Activated CD4-positive, alpha-beta memory T cell treated with anti-CD3 and anti-CD28 coated beads, Interleukin-2, amount 10 ng/mL, durations not matched to agents 7 days and 5 days (primary cell): Measurements from ENCODE around the gene BMF. TPM values are rescaled to one million over a fixed set of nuclear protein-coding genes. Genes with fewer than 3 reads are reported as not detected.
A peak's percentile ranks its signal among the peaks of the same experiment; 100 is the strongest.

Experiments
- CTCF ChIA-PET: fragments of 350-600 bp; sonication (Branson Sonifier 250); formaldehyde crosslinking; loops from one replicate; lab custom pipeline; 2021; ENCODE audit warnings: antibody characterized with exemption, inconsistent platforms; lab: Charles Lee
- POLR2A ChIA-PET: fragments of 350-600 bp; sonication (Branson Sonifier 250); formaldehyde crosslinking; loops from one replicate; lab custom pipeline; 2021; ENCODE audit warnings: antibody characterized with exemption; lab: Charles Lee
- DNase-seq: peaks from one replicate; pipeline ENCODE4 v3.0.0-alpha.2; 2020
- H3K27ac Mint-ChIP-seq: one replicate; pipeline ENCODE4 v1.8.0; 2021; ENCODE audit warnings: mild to moderate bottlenecking, mixed read lengths
- H3K27me3 Mint-ChIP-seq: one replicate; pipeline ENCODE4 v1.8.0; 2021; ENCODE audit warnings: mixed read lengths
- H3K36me3 Mint-ChIP-seq: one replicate; pipeline ENCODE4 v1.8.0; 2021; ENCODE audit warnings: low read depth, mixed read lengths
- H3K4me1 Mint-ChIP-seq: one replicate; pipeline ENCODE4 v1.8.0; 2021; ENCODE audit warnings: mixed read lengths
- H3K4me3 Mint-ChIP-seq: one replicate; pipeline ENCODE4 v1.8.0; 2021; ENCODE audit warnings: mild to moderate bottlenecking, mixed read lengths
- H3K9me3 Mint-ChIP-seq: one replicate; pipeline ENCODE4 v1.8.0; 2021; ENCODE audit warnings: mixed read lengths
- total RNA-seq, 2 experiments: library from RNA; stranded (reverse); gene quantifications; one replicate each; pipeline ENCODE4 v1.2.3, GENCODE V29; 2021

Gene BMF
- total RNA-seq, 2 experiments from 2014 or later: 25.7 to 30.2 TPM

DNA sequence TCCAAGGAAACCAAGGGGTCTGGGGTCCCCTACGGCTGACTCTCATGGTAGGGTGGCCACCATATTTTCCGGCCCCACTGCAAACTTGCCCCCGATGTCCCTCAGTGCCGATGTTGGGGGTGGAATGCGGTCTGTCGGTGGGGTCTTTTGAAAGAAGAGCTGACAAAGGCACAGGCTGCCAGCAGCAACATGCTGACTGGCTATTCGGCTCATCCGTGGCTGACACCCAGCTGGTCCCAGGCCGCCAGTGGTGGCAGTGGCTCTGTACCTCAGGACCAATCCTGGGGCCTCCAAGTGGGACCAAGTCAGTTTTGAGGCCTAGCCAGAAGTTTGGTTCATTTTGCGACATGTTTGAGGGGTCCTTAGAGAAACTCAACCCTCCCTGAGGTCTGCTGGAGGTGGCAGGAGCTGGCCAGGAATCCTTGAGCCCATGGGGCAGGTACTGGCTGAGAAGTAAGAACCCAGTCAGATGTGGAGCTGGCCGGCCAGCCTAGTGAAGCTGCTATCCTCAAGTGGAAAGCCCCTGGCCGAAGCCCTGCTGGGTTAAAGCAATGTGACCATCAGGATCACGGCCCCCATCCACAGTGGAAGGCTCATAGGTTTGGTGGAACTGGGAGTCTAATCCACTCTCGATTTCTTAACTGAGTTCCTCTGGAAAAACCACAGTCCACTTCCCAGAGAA lies 17.8 kb downstream of the BMF start:
- peaks cover 2% of the 10 kb centered on the region for H3K27me3 Mint-ChIP-seq
- H3K9me3 Mint-ChIP-seq: no peaks in the 10 kb centered on the region
- POLR2A ChIA-PET: interaction anchor here (1.5 kb wide), 1 partner anchor 8 kb away, joined by 4 read pairs; no protein-coding TSS in a partner anchor
- H3K36me3 Mint-ChIP-seq: peaks cover 4% of the 10 kb centered on the region
- peaks cover 24% of the 10 kb centered on the region for H3K4me1 Mint-ChIP-seq
- H3K27ac Mint-ChIP-seq: no peak overlapping the region
- CTCF ChIA-PET: interaction anchor here (1.0 kb wide), 1 partner anchor 14 kb away, joined by 3 read pairs; no protein-coding TSS in a partner anchor
- H3K4me3 Mint-ChIP-seq: no peak overlapping the region
- no peak for DNase-seq

DNA sequence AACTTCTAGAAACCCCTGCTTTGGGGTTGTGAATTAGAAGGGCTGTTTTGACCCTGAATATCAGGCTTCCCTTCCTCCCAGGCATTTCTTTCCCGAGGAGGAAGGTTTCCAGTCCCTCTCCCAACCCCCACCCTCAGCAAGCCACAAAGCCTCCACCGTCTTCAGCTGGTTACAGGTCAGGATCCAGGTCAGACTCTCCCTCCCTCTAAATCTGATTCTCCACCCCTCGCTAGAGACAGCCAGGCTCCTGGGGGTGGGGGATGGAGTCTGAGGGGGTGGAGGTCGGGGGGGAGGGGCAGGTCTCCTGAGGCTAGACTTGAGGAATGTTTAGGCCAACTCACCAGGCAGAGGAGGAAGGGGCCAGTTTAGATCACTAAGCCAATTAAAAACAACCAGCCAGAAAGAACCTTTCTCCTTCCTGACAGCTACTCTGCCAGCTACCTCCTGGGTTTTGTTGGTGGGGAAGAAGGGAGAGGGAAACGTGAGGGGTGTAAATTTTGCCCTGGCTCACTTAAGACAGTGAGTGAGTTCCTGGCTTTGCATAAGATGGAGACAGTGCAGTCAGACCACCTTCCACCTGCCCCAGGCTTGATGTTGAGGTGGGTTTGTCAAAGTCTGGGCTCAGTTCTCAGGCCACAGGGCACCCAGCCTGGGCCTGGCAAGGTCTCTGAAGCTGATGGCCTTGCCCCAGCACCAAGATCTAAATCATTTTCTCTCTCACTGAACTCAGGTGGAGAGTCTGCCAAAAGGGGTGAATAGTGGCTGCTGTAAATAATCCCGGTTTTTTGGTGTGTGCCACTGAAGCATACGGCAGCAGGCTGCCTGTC lies 19.5 kb downstream of the BMF start:
- no peak for DNase-seq
- H3K9me3 Mint-ChIP-seq: no peaks in the 10 kb centered on the region
- H3K4me1 Mint-ChIP-seq: peaks cover 17% of the 10 kb centered on the region
- ChIA-PET CTCF (interaction anchor here (0.9 kb wide), 1 partner anchor 16 kb away, joined by 3 read pairs; no protein-coding TSS in a partner anchor), POLR2A (interaction anchor here (1.5 kb wide), 1 partner anchor 10 kb away, joined by 4 read pairs; no protein-coding TSS in a partner anchor)
- H3K36me3 Mint-ChIP-seq: peaks cover 4% of the 10 kb centered on the region
- H3K4me3 Mint-ChIP-seq: no peak overlapping the region
- H3K27me3 Mint-ChIP-seq: peaks cover 15% of the 10 kb centered on the region
- H3K27ac Mint-ChIP-seq: no peak overlapping the region

DNA sequence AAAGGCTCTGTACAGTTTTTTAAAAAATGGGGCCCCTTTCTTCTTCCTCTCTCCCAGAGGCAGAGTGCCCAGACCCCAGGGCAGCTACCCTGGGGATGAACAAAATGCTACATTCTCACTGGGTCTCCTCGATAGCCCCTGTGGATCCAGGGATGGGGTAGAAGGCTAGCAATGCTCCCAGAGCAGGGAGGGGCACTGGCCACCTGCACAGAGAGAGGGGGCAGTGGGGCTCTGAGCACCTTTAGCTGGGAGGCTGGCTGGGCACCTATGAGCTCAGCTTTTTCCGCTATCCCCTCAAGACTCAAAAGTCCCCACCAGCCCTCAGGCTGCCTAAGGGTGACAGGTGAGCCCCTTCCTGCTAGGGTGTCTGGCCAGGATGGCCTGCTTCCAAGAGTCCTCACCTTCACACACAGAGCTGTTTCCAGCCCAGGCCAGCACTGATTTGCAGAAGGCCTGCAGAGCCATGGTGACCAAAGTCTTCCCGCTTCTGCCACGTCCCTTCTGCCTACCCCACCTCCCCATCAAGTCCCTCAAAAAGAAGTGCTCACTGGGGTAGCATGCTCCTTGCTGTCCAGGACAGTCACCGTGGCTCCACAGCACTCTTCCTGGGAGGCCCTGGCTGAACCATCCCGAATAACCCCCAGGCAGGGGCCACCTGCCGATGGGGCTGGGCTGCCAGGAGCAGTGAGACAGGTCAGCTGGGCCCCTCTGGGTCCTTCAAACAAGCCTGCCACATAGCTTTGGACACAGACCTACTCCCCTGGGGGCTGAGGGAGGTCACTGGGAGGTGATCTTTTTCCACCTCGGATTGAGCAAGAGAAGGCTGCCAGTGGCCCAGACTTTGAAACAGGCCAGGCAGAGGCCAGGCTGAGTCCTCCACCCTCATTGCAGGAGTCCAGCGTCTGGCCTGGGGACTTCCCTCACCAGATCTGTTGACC lies 20.4 kb downstream of the BMF start:
- H3K27me3 Mint-ChIP-seq: peaks cover 23% of the 10 kb centered on the region
- POLR2A ChIA-PET: no interaction called here
- no peak overlapping the region for H3K27ac Mint-ChIP-seq
- no peak overlapping the region for H3K4me3 Mint-ChIP-seq
- H3K36me3 Mint-ChIP-seq: peaks cover 4% of the 10 kb centered on the region
- peaks cover 14% of the 10 kb centered on the region for H3K4me1 Mint-ChIP-seq
- no peaks in the 10 kb centered on the region for H3K9me3 Mint-ChIP-seq
- no peak for DNase-seq
- CTCF ChIA-PET: interaction anchor here (0.9 to 1.2 kb wide), 4 partner anchors 9 to 18 kb away, joined by 3 to 4 read pairs (median 3); no protein-coding TSS in a partner anchor

DNA sequence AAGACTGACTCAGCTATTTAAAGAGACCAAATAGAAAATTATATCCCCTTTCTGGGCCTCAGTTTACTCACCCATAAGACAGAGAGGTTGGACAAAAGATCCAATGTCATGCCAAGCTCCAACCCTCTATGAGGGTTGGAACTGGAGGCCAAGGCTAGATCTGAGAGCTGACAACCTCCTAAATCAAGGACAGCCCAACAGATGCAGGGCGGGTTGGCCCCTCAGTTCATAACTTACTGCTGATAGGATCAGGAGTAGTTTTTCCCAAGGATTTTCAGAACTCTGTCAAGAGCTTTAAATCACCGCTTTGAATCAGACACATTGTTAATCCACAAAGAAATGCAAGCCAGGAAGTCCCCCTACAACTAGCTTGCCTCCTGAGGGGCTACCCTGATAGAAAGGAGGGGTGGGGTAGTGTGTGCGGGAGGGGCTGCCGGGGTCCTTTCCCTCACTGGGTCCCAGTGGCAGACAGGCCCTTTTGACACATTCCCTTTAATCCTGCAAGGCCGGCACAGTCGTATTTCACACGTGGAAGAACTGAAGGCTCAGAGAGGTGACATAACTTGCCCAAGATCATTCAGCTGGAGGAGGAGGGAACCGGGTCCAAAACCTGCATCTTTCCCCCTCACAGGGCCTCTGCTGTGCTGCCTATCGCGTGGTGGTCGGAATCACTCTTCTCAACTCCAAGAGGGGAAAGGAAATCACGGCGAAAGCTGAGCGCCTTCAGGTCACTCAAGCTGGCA lies 21.4 kb downstream of the BMF start:
- ChIA-PET CTCF (interaction anchor here (0.6 to 1.2 kb wide), 5 partner anchors 8 to 615 kb away, joined by 3 to 4 read pairs (median 3); no protein-coding TSS in a partner anchor), POLR2A (interaction anchor here (2.2 kb wide), 1 partner anchor 11 kb away, joined by 8 read pairs; no protein-coding TSS in a partner anchor)
- peaks cover 31% of the 10 kb centered on the region for H3K27me3 Mint-ChIP-seq
- peaks cover 14% of the 10 kb centered on the region for H3K4me1 Mint-ChIP-seq
- DNase-seq: no peak
- no peak overlapping the region for H3K4me3 Mint-ChIP-seq
- H3K9me3 Mint-ChIP-seq: no peaks in the 10 kb centered on the region
- peaks cover 4% of the 10 kb centered on the region for H3K36me3 Mint-ChIP-seq
- no peak overlapping the region for H3K27ac Mint-ChIP-seq

DNA sequence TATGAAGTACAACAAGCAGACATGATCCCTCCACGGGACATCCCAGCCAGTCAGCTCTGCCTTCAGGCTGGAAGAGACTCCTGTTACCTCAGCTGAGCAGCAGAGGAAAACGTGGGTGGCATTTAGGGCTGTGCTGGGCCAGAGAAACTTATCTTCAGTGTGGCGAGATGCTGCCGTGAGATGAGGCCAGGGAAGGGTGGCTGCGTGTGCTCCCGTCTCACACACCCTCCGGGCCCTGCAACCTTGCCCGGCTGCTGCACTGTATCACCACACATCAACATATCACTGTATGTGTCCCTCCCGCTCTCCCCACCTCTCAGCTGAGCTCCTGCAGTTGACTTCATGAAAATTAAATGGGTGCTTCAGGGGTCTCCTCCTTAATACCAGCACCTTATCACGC lies 23.4 kb downstream of the BMF start:
- H3K4me3 Mint-ChIP-seq: no peak overlapping the region
- ChIA-PET POLR2A (no interaction called here), CTCF (no interaction called here)
- DNase-seq: no peak
- H3K27me3 Mint-ChIP-seq: peaks cover 49% of the 10 kb centered on the region
- no peaks in the 10 kb centered on the region for H3K36me3 Mint-ChIP-seq
- peaks cover 26% of the 10 kb centered on the region for H3K4me1 Mint-ChIP-seq
- H3K9me3 Mint-ChIP-seq: no peaks in the 10 kb centered on the region
- H3K27ac Mint-ChIP-seq: no peak overlapping the region

DNA sequence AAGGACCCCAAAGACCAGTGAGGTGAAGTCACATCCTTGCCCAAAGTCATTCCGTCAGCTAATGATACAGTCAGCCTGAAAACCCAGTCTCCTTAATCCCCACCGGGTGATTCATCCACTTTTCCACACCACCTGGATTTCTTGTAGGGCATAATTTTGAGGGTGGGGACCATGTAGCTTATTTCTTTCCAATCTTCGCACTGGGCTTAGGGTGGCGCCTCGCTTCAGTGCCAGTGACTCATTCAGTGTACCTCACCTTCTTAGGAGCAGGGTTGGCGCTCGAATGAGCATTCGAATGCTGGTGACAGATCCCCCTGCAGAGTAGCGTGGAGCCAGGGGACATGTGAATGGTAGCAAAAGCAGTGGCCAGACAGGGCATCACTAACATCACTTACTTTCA lies 24.0 kb downstream of the BMF start:
- ChIA-PET POLR2A (no interaction called here), CTCF (interaction anchor here (1.5 kb wide), 1 partner anchor 20 kb away, joined by 6 read pairs; no protein-coding TSS in a partner anchor)
- peaks cover 52% of the 10 kb centered on the region for H3K27me3 Mint-ChIP-seq
- no peaks in the 10 kb centered on the region for H3K36me3 Mint-ChIP-seq
- no peaks in the 10 kb centered on the region for H3K9me3 Mint-ChIP-seq
- no peak overlapping the region for H3K27ac Mint-ChIP-seq
- DNase-seq: no peak
- H3K4me3 Mint-ChIP-seq: no peak overlapping the region
- peaks cover 29% of the 10 kb centered on the region for H3K4me1 Mint-ChIP-seq

DNA sequence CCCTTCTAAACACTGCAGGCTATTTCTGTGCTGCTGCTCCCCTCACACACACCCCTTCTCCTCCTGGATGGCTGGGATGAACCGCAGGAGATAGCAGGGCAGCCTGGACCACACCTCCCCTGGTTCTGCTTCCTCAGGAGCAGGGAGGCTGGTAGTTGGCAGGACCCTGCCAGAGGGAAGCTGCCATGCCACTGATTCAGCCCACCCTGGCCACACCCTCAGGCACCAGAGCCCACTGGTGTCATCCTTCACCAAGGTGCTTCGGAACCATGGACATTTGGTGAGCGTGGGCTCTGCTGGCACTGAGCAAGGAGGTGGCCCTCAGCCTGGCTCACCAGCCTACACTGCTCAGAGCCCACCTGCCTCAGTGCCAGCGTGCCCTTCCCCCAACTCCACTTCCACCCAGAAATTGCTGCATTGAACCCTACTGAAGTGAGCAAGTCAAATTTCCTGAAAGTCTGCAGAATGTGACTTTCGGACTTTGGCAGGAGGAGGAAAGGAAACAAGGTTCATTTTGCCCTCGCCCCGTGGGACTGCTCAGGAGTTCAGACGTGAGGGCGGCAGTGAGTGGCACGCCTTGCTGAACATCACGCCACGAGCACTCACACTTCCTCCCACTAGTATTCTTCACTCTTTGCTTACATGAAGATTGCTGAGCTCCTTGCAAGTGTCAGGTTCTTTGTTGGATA lies 26.3 kb downstream of the BMF start:
- Mint-ChIP-seq H3K27ac (no peak overlapping the region), H3K9me3 (no peaks in the 10 kb centered on the region), H3K4me1 (peaks cover 29% of the 10 kb centered on the region), H3K27me3 (peaks cover 64% of the 10 kb centered on the region), H3K36me3 (no peaks in the 10 kb centered on the region), H3K4me3 (no peak overlapping the region)
- DNase-seq: no peak
- CTCF ChIA-PET: no interaction called here
- POLR2A ChIA-PET: no interaction called here

DNA sequence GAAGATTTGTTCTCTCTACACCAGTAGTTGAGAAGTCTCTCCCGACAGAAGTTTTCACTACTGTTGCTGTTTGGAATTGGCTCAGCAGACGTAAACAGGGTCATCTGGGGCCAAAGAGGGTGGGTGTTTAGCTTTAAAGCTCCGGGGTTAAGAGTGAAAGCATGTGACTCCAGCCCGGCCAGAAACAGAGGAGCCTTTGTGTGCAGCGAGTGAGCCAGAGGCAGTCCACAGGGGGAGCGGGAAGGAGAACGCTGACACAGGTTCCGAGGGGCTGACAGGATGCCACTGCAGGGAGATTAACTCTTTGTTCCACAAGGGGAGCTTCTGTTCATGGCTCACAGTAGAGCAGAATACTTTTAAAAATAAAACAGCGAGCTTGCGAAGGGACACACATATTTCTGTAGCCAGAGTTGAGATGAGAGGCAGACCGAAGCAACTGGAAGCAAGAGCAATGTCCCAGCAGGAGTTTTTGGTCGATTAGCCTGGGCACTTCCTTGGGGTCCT lies 26.9 kb downstream of the BMF start:
- H3K9me3 Mint-ChIP-seq: no peaks in the 10 kb centered on the region
- POLR2A ChIA-PET: interaction anchor here (0.7 kb wide), 1 partner anchor 20 kb away, joined by 3 read pairs; no protein-coding TSS in a partner anchor
- CTCF ChIA-PET: no interaction called here
- no peak overlapping the region for H3K27ac Mint-ChIP-seq
- peaks cover 64% of the 10 kb centered on the region for H3K27me3 Mint-ChIP-seq
- H3K4me1 Mint-ChIP-seq: peaks cover 29% of the 10 kb centered on the region
- no peak for DNase-seq
- H3K4me3 Mint-ChIP-seq: peak overlapping the region; percentile 34
- H3K36me3 Mint-ChIP-seq: no peaks in the 10 kb centered on the region

DNA sequence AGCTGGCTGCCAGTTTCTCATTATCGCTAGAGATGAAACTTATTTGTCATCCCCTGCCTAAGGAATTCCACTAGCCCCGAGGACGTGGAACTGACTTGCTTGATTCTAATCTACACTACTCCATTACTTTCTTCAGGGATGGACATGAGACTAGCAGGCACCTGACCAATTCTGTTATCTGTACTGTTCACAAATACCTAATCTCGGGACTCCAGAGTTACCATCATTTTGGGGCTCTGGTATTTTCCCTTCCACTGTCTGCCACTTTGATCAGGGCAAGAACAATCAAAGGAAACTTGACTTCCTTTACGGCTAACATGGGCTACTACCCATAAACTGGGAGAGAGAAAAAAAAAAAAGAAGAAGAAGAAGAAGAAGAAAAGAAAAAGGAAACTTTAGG lies 27.8 kb downstream of the BMF start:
- DNase-seq: no peak
- no peak overlapping the region for H3K4me3 Mint-ChIP-seq
- CTCF ChIA-PET: no interaction called here
- no peaks in the 10 kb centered on the region for H3K9me3 Mint-ChIP-seq
- H3K27ac Mint-ChIP-seq: no peak overlapping the region
- H3K27me3 Mint-ChIP-seq: peaks cover 61% of the 10 kb centered on the region
- POLR2A ChIA-PET: no interaction called here
- peaks cover 29% of the 10 kb centered on the region for H3K4me1 Mint-ChIP-seq
- no peaks in the 10 kb centered on the region for H3K36me3 Mint-ChIP-seq

DNA sequence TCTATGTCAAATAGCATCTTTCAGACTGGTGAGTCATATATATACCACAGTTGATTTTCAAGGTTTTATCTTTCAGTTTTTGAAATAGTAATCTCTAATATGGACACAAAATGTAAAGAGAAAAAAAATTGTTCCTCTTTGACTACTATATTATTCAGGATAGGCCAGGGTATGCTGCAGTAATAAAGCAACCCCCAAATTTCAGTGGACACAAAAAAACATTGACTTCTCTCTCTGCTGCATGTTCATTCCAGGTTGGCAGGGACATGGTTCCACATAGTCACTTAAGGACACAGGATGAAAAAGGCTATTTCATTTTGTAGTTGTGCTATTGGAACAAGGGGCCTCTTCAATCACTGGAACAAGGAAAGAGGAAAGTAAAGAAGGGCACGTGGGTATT lies 28.6 kb downstream of the BMF start:
- Mint-ChIP-seq H3K36me3 (no peaks in the 10 kb centered on the region), H3K27ac (no peak overlapping the region), H3K4me3 (no peak overlapping the region), H3K4me1 (peaks cover 26% of the 10 kb centered on the region), H3K9me3 (no peaks in the 10 kb centered on the region), H3K27me3 (peaks cover 57% of the 10 kb centered on the region)
- ChIA-PET POLR2A (no interaction called here), CTCF (interaction anchor here (1.8 kb wide), 1 partner anchor 25 kb away, joined by 8 read pairs; no protein-coding TSS in a partner anchor)
- DNase-seq: no peak

DNA sequence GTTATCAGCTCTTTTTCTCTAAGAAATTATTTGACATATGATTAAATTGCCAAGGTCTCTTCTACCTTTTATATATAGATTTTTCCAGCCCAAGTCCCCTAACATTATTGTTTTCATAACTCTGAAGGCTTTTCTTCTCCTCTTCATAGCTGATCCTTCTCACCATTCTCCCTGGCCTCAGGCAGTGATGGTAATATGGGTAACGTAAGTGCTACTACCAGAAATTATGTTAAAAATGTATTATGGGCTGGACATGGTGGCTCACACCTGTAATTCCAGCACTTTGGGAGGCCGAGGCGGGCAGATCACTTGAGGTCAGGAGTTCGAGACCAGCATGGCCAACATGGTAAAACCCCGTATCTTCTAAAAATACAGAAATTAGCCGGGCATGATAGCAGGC lies 29.2 kb downstream of the BMF start:
- no peaks in the 10 kb centered on the region for H3K9me3 Mint-ChIP-seq
- ChIA-PET CTCF (interaction anchor here (1.1 to 1.8 kb wide), 2 partner anchors 8 to 25 kb away, joined by 3 to 8 read pairs; no protein-coding TSS in a partner anchor), POLR2A (no interaction called here)
- H3K36me3 Mint-ChIP-seq: no peaks in the 10 kb centered on the region
- no peak for DNase-seq
- peaks cover 50% of the 10 kb centered on the region for H3K27me3 Mint-ChIP-seq
- peaks cover 25% of the 10 kb centered on the region for H3K4me1 Mint-ChIP-seq
- no peak overlapping the region for H3K27ac Mint-ChIP-seq
- no peak overlapping the region for H3K4me3 Mint-ChIP-seq
